GM19463 (cell line): ENCODE measurements around the gene ADPRM.

Experiments
- ATAC-seq: cut with Tn5 transposase; IDR thresholded peaks from one replicate; pipeline ENCODE4 v1.9.1; 2021; ENCODE audit warnings: mild to moderate bottlenecking, moderate library complexity; ENCODE audit not compliant: unreplicated experiment

ADPRM gene

GRCh38 chr17:10738521-10739258 is 41.3 kb downstream of the ADPRM start:
- no peak for ATAC-seq

DNA sequence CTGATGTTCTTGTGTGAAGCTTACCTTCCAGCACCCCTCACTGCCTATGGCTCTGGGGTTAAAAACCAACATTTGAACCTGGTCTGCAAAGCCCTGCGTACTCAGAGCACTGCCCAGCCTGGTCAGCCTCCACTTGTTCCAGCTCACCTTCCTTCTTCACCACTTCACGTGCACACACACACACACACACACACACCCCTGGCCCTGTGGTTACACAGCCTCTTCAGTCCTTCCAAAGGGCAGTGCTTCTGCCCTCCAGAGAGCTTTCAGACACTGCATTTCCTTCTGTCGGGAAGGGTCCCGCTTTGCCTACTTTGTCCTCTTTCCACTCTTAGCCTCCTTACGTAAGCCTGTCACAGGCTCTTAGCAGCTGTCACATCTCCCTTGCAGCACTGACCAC is 42.0 kb downstream of the ADPRM start:
- no peak for ATAC-seq

GRCh38 chr17:10741416-10742135 is 44.2 kb downstream of the ADPRM start:
- no peak for ATAC-seq

DNA sequence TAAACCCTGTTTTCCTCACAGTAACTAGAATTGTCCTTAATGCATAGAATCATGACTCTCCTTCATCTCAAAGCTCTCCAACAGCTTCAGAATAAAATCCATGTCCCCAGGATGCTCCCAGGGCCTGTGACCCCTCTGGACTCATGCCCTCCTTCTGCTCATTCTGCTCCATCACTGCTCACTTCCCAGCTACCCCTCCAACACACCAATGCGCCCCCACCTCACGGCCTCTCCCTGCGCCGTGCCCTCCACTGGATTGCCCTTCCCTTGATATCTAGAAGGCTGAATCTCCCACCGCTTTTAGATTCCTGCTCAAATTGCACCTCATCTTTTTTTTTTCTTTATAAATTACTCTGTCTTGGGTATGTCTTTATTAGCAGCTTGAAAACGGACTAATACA is 45.0 kb downstream of the ADPRM start:
- ATAC-seq, result no peak

- no peak for ATAC-seq
Measured at GRCh38 chr17:10743316-10744009, 46.1 kb downstream of the ADPRM start.

DNA sequence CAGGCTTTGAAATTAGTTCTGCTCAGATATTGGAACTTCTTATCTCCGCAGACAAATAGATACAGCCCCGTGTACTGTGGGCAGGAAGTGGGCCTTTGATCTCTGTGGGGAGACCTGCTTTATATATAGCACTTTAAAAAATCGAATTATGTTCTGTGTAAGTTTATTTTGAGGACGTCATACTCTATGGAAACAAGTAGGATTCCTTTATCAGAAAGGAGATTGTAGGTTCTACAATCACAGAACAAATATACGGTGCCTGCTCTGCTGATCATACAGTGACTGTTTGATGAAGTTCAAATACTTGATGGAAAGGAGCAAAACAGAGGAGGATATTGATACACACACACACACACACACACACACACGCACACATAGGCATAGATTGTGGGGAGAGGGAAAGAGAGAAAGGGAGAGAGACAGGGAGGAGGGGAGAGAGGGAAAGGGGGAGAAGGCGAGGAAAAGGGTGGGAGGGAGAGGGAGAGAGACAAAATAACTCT is 47.2 kb downstream of the ADPRM start:
- ATAC-seq, result no peak

DNA sequence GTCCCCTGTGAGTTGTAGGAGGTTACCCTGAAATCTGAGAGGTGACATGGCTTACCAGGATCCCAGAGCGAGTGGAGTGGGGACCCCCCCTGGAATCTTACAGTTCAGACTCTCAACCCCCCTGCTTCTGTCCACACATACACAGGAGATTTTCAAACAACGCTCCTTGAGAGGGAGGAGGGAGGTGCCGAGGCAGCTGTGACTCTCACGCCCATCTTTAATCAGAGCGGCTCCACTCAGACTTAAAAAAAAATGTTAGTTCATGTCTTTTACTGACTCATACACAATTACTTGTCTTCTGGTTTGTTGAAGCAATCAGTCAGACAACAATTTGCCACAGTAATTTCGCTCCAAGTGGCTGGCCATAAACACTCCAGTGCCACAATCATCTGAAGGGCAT is 47.8 kb downstream of the ADPRM start:
- ATAC-seq, result no peak

- ATAC-seq, result no peak
Measured at GRCh38 chr17:10748531-10749181, 51.3 kb downstream of the ADPRM start.

DNA sequence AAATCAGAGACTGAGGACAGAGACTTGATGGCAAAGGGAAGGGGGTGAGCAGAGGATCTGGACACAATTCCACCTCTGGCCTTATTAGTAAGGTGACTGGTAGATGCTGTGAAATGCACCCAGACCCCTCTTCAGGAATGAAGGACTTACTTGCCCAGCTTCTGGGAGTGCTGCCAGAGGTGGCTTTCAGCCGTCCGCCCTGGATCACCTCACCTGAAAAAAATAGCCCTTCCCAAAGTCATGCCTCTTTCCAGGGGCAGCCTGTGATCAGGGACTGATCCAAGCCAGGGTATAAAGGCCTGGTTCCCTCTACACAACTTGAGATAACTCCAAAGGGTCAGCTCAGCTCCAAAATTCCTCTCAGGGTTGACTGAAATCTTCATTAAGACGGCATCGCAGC is 52.8 kb downstream of the ADPRM start:
- ATAC-seq, result no peak

- no peak for ATAC-seq
Measured at GRCh38 chr17:10751563-10751962, 54.2 kb downstream of the ADPRM start.

DNA sequence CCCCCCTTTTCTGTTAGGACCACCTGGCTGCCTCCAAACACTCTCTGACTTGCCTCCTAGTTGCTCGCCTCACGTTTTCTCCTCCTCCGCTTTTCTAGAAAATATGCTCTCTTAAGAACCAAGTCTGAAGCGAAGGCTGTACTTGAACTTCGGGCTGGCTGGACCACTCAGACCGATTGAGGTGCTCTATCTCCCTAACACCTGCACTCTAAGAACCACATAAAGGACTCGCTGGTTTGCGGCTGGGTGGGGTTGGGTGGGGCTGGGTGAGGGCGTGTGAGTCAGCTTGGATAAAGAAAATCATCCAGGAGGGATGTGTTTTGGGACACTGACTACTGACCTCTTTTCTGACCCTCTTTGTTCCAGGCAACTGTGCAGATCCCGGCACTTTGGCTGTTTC is 55.3 kb downstream of the ADPRM start:
- ATAC-seq, result no peak

DNA sequence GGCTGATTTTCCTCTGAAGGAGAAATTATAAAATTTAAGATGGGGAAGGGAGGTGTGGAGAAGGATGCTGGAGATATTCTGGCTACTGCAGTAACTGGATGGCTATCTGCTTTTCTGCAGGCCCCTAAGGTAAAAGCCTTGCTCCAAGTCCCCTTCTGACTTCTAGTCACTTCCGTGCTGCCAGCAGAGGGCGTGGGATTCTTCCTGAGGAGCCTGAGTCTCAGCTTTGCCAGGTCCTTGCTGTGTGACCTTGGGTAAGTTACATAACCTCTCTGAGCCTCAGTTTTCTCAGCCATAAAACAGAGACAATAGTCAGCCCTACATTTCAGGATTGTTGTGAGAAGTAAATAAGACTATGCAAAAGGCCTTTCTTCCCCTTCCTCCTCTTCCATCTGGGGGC is 56.7 kb downstream of the ADPRM start:
- ATAC-seq, result no peak

GRCh38 chr17:10754861-10755591 is 57.6 kb downstream of the ADPRM start:
- ATAC-seq, result no peak

DNA sequence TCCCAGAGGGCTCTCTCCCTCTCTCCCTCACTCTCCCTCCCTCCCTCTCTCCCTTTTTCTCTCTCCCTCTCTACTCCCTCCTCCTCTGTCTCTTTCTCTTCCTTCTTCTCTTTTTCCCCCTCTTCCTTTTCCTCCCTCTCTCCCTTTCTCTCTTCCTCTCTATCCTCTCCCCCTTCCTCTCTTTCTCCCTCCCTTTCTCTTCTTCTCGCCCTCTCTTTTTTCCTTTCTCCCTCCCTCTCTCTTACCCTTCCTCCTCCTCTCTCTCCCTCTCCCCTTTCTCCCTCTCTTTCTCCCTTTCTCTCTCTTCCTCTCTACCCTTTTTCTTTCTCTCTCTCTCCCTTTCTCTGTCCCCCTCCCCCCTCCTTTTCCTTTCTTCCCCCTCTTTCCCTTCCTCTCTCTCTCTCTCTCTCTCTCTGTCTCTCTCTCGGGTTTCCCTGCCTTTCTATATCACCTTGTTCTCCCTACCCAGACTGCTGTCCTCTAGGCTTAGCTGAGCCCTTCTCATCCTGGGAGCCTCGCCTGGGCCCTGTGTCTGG is 58.3 kb downstream of the ADPRM start:
- ATAC-seq, result no peak

DNA sequence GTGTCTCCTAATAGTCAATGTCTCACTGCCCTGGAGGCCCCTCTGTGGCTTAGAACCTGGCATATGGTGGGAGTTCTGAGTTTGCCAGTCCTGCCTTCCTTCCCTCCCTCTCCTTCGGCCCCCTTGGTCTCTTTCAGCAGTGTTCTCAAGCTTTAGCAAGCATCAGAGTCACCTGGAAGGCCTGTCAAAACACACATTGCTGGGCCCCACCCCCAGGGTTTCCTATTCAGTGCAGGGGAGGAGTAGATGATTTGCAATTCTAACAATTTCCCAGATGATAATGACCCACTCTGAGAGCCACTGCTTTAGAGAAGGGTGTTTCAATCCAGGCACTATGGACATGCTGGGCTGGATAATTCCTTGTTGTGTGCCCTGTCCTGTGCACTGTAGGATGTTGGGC is 58.8 kb downstream of the ADPRM start:
- no peak for ATAC-seq

GRCh38 chr17:10756619-10757018 is 59.2 kb downstream of the ADPRM start:
- no peak for ATAC-seq

DNA sequence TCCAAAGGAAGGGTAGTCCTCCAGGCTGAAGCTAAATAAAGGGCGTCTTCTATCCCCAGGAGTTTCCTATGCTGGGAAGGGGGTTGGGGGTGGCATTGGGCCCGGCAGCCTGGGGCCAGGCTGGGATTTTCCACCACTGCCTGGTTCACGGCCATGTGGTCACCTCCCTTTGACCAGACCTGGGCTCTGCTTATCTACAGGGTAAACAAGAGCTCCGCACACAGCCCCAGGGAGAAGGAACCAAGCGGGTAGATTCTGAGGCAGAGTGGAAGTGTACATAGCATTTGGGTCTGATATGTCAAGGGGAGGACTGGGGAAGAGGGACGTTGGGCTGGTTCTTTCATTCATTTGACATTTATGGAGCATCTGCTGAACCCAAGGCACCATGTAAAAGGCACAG is 59.7 kb downstream of the ADPRM start:
- no peak for ATAC-seq

DNA sequence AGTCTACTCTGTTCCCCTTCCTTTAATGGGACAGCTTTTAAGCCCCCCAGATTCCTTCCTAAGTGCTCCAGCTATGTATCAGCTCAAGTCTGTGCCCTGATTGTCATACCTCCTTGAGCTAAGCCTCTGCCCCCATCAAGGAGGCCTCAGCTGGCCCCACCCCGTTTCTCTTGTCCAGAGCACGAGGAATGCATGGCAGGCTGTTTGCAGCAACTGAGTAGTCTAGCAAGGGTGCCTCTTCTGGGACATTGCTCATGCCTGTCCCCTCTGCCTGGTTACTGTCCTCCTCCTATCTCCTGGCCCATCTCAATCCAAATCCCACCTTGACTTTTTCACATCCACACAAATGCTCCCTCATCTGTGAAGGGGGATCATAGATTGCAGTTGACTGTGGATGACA is 60.3 kb downstream of the ADPRM start:
- ATAC-seq, result no peak

GRCh38 chr17:10758062-10758461 is 60.7 kb downstream of the ADPRM start:
- ATAC-seq, result no peak
